Activated naive CD4-positive, alpha-beta T cell treated with anti-CD3 and anti-CD28 coated beads, Interleukin-2, amount 10 ng/mL, durations not matched to agents 7 days and 5 days (primary cell): Measurements from ENCODE around the gene UBASH3B.

Source experiments
- CTCF ChIA-PET: fragments of 350-600 bp; sonication (Branson Sonifier 250); formaldehyde crosslinking; loops from one replicate; lab custom pipeline; 2021; ENCODE audit warnings: antibody characterized with exemption; lab: Charles Lee
- DNase-seq: peaks from one replicate; pipeline ENCODE4 v3.0.0-alpha.2; 2020
- H3K27ac Mint-ChIP-seq: one replicate; pipeline ENCODE4 v1.8.0; 2021; ENCODE audit warnings: mild to moderate bottlenecking, moderate library complexity, mixed read lengths
- H3K27me3 Mint-ChIP-seq: one replicate; pipeline ENCODE4 v1.8.0; 2021; ENCODE audit warnings: mild to moderate bottlenecking, mixed read lengths
- H3K36me3 Mint-ChIP-seq: one replicate; pipeline ENCODE4 v1.8.0; 2021; ENCODE audit warnings: mixed read lengths
- H3K4me1 Mint-ChIP-seq: one replicate; pipeline ENCODE4 v1.8.0; 2021; ENCODE audit warnings: mixed read lengths
- H3K4me3 Mint-ChIP-seq: one replicate; pipeline ENCODE4 v1.8.0; 2021; ENCODE audit warnings: mild to moderate bottlenecking, moderate library complexity, mixed read lengths
- H3K9me3 Mint-ChIP-seq: one replicate; pipeline ENCODE4 v1.8.0; 2021; ENCODE audit warnings: mixed read lengths

Gene UBASH3B

DNA sequence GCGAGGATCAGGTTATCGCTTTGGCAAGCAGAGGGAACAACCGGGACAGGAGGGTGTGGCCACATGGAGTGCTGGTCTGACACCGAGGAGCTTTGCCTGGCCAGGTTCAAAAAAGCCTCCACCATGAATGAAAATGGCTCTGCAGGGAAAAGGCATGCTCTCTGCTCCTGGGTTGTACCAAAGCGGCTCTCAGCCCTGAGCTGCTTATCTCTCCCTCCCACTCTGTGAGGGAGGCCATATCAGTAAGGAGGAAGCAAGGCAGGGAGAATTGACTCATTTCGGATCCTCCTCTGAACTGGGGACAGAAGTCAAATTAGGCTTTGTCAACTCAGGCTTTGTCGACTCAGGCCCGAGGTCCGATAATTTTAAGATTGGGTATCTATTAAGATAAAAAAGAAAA, 99.9 kb downstream of the UBASH3B start:
- Mint-ChIP-seq H3K27me3 (peaks cover 7% of the 10 kb centered on the region), H3K4me1 (peaks cover 35% of the 10 kb centered on the region), H3K4me3 (no peak overlapping the region), H3K36me3 (peaks cover 2% of the 10 kb centered on the region), H3K27ac (no peak overlapping the region), H3K9me3 (no peaks in the 10 kb centered on the region)
- CTCF ChIA-PET: interaction anchor here (0.7 to 7.3 kb wide), 33 partner anchors 10 to 176 kb away, joined by 3 to 97 read pairs (median 8); partner anchors contain the start of gene UBASH3B
- DNase-seq: no peak

GRCh38 chr11:122755941-122756340, 100.4 kb downstream of the UBASH3B start:
- Mint-ChIP-seq H3K36me3 (peaks cover 2% of the 10 kb centered on the region), H3K4me3 (no peak overlapping the region), H3K27ac (no peak overlapping the region), H3K27me3 (peaks cover 7% of the 10 kb centered on the region), H3K9me3 (no peaks in the 10 kb centered on the region), H3K4me1 (peaks cover 34% of the 10 kb centered on the region)
- no peak for DNase-seq
- CTCF ChIA-PET: interaction anchor here (0.8 to 7.3 kb wide), 27 partner anchors 10 to 176 kb away, joined by 3 to 97 read pairs (median 8); partner anchors contain the start of gene UBASH3B

DNA sequence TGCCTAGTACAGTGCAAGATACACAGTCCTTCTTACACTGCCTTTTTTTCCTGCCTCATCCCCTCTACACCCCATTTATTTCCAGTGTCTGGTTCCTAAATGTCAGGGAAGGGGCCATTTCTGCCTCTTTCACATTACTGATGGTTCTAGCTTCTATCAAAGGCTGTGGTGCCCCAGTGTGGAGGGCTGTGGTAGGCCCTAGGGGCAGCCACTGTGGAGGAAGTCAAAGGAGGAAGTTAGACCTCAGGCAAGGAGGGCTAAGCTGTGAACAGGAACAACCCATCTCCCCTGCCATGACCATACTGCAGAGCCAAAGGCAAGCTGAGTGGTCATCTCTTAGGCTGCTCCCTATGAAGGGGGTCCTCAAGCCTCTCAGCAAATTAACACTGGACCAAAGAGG, 100.9 kb downstream of the UBASH3B start:
- peaks cover 4% of the 10 kb centered on the region for H3K27me3 Mint-ChIP-seq
- CTCF ChIA-PET: interaction anchor here (0.8 to 7.3 kb wide), 25 partner anchors 9 to 177 kb away, joined by 3 to 97 read pairs (median 8); partner anchors contain the start of gene UBASH3B
- no peak overlapping the region for H3K27ac Mint-ChIP-seq
- H3K36me3 Mint-ChIP-seq: peaks cover 2% of the 10 kb centered on the region
- H3K9me3 Mint-ChIP-seq: no peaks in the 10 kb centered on the region
- H3K4me1 Mint-ChIP-seq: peaks cover 34% of the 10 kb centered on the region
- peak; percentile 71 for DNase-seq
- H3K4me3 Mint-ChIP-seq: no peak overlapping the region

DNA sequence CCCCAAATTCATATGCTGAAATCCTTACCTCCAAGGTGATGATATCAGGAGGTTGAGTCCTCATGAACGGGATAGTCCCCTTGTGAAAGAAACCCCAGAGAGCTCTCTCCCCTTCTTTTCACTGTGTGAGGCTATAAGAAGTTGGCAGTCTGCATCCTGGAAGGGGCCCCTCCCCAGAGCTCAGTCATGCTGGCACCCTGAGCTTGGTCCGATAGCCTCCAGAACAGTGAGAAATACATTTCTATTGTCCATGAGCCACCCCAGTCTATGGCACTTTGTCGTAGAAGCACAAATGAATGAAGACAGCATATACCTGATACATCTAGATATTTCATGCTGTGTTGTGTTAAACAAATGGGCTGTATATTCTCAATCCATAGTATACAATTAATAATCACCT, 101.7 kb downstream of the UBASH3B start:
- H3K27me3 Mint-ChIP-seq: peaks cover 4% of the 10 kb centered on the region
- CTCF ChIA-PET: interaction anchor here (0.8 to 7.3 kb wide), 13 partner anchors 12 to 160 kb away, joined by 3 to 97 read pairs (median 20); partner anchors contain the start of gene UBASH3B
- H3K4me1 Mint-ChIP-seq: peaks cover 29% of the 10 kb centered on the region
- no peak for DNase-seq
- no peak overlapping the region for H3K4me3 Mint-ChIP-seq
- peaks cover 2% of the 10 kb centered on the region for H3K36me3 Mint-ChIP-seq
- no peaks in the 10 kb centered on the region for H3K9me3 Mint-ChIP-seq
- no peak overlapping the region for H3K27ac Mint-ChIP-seq

GRCh38 chr11:122758339-122758738, 102.8 kb downstream of the UBASH3B start:
- H3K4me1 Mint-ChIP-seq: peaks cover 28% of the 10 kb centered on the region

DNA sequence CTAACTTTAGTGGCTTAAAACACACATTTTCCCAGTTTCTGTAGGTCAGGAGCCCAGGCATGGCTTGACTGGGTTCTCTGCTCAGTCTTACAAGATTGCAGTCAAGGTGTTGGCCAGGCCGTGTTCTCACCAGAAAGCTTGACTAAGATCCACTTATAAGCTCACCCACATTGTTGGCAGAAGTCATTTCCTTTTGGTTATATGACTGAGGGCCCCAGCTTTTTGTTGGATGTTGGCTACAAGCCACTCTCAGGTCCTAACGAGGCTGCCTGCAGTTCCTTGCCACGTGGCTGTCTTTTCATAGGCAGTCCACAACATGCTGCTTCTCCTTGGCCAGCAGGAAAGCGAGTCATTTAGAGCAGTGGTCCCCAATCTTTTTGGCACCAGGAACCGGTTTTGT, 103.5 kb downstream of the UBASH3B start:
- peaks cover 2% of the 10 kb centered on the region for H3K36me3 Mint-ChIP-seq
- DNase-seq: no peak
- no peaks in the 10 kb centered on the region for H3K9me3 Mint-ChIP-seq
- no peak overlapping the region for H3K4me3 Mint-ChIP-seq
- H3K4me1 Mint-ChIP-seq: peaks cover 28% of the 10 kb centered on the region
- H3K27me3 Mint-ChIP-seq: peaks cover 4% of the 10 kb centered on the region
- no peak overlapping the region for H3K27ac Mint-ChIP-seq
- CTCF ChIA-PET: interaction anchor here (1.0 to 7.3 kb wide), 9 partner anchors 11 to 178 kb away, joined by 3 to 93 read pairs (median 6); partner anchors contain the start of gene UBASH3B

More at GRCh38 chr11:122758339-122758738, 102.8 kb downstream of the UBASH3B start:
- peaks cover 4% of the 10 kb centered on the region for H3K27me3 Mint-ChIP-seq
- H3K4me3 Mint-ChIP-seq: no peak overlapping the region
- peaks cover 2% of the 10 kb centered on the region for H3K36me3 Mint-ChIP-seq
- H3K9me3 Mint-ChIP-seq: no peaks in the 10 kb centered on the region
- H3K27ac Mint-ChIP-seq: no peak overlapping the region
- no peak for DNase-seq
- CTCF ChIA-PET: interaction anchor here (0.9 to 7.3 kb wide), 11 partner anchors 10 to 177 kb away, joined by 3 to 93 read pairs (median 4); partner anchors contain the start of gene UBASH3B

GRCh38 chr11:122763108-122763507, 107.6 kb downstream of the UBASH3B start:
- Mint-ChIP-seq H3K4me3 (no peak overlapping the region), H3K27me3 (no peaks in the 10 kb centered on the region), H3K9me3 (no peaks in the 10 kb centered on the region), H3K4me1 (peaks cover 7% of the 10 kb centered on the region), H3K36me3 (no peaks in the 10 kb centered on the region), H3K27ac (no peak overlapping the region)
- no peak for DNase-seq
- CTCF ChIA-PET: interaction anchor here (0.6 kb wide), 1 partner anchor 134 kb away, joined by 4 read pairs; no protein-coding TSS in a partner anchor

GRCh38 chr11:122764371-122765090, 109.0 kb downstream of the UBASH3B start:
- Mint-ChIP-seq H3K36me3 (no peaks in the 10 kb centered on the region), H3K27ac (no peak overlapping the region), H3K4me3 (no peak overlapping the region), H3K9me3 (no peaks in the 10 kb centered on the region), H3K27me3 (no peaks in the 10 kb centered on the region), H3K4me1 (peaks cover 3% of the 10 kb centered on the region)
- DNase-seq: no peak
- CTCF ChIA-PET: interaction anchor here (1.8 to 3.1 kb wide), 2 partner anchors 9 to 16 kb away, joined by 5 to 11 read pairs; no protein-coding TSS in a partner anchor

GRCh38 chr11:122765487-122766131, 110.1 kb downstream of the UBASH3B start:
- H3K4me3 Mint-ChIP-seq: no peak overlapping the region
- DNase-seq: no peak
- no peaks in the 10 kb centered on the region for H3K4me1 Mint-ChIP-seq
- no peak overlapping the region for H3K27ac Mint-ChIP-seq
- CTCF ChIA-PET: interaction anchor here (0.9 to 3.1 kb wide), 3 partner anchors 10 to 19 kb away, joined by 3 to 11 read pairs (median 5); no protein-coding TSS in a partner anchor
- no peaks in the 10 kb centered on the region for H3K36me3 Mint-ChIP-seq
- H3K27me3 Mint-ChIP-seq: no peaks in the 10 kb centered on the region
- H3K9me3 Mint-ChIP-seq: no peaks in the 10 kb centered on the region

DNA sequence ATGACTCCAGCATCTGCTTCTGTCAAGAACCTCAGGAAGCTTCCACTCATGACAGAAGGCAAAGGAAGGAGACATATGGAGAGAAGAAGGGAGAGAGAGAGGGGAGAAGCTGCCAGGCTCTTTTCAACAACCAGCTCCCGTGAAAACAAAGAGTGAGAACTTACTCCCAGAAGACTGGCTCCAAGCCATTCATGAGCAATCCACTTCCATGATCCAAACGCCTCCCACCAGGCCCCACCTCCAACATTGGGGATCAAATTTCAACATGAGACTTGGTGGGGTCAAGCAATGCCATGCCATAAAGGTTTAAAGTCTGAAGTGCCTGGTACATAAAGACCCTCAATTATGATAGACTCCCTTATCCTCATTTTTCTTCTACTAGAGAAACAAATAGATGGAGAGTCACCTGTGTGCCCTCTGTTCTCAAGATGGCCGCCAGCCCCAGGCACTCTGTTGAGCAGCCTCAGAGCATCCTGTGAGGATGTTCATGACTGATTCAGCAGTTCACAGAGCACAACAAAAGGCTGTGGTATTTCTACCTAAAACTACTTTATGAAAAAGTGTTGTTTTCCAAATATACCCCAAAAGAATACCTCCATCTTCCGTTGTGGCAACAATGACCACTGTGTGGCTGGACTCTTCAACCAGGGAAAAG, 113.7 kb downstream of the UBASH3B start:
- no peaks in the 10 kb centered on the region for H3K4me1 Mint-ChIP-seq
- peaks cover 8% of the 10 kb centered on the region for H3K27me3 Mint-ChIP-seq
- DNase-seq: no peak
- no peaks in the 10 kb centered on the region for H3K36me3 Mint-ChIP-seq
- CTCF ChIA-PET: interaction anchor here (0.9 to 1.6 kb wide), 4 partner anchors 11 to 141 kb away, joined by 3 to 5 read pairs (median 4); no protein-coding TSS in a partner anchor
- H3K9me3 Mint-ChIP-seq: no peaks in the 10 kb centered on the region
- H3K27ac Mint-ChIP-seq: no peak overlapping the region
- no peak overlapping the region for H3K4me3 Mint-ChIP-seq

GRCh38 chr11:122772945-122773344, 117.4 kb downstream of the UBASH3B start:
- CTCF ChIA-PET: interaction anchor here (2.0 kb wide), 1 partner anchor 8 kb away, joined by 9 read pairs; no protein-coding TSS in a partner anchor
- peaks cover 3% of the 10 kb centered on the region for H3K4me1 Mint-ChIP-seq
- DNase-seq: no peak
- no peaks in the 10 kb centered on the region for H3K36me3 Mint-ChIP-seq
- peaks cover 12% of the 10 kb centered on the region for H3K27me3 Mint-ChIP-seq
- H3K9me3 Mint-ChIP-seq: no peaks in the 10 kb centered on the region
- no peak overlapping the region for H3K4me3 Mint-ChIP-seq
- no peak overlapping the region for H3K27ac Mint-ChIP-seq

- Mint-ChIP-seq H3K36me3 (no peaks in the 10 kb centered on the region), H3K4me1 (peaks cover 3% of the 10 kb centered on the region), H3K27ac (no peak overlapping the region), H3K9me3 (no peaks in the 10 kb centered on the region), H3K4me3 (no peak overlapping the region), H3K27me3 (peaks cover 12% of the 10 kb centered on the region)
- DNase-seq: no peak
- CTCF ChIA-PET: interaction anchor here (1.2 kb wide), 1 partner anchor 19 kb away, joined by 4 read pairs; no protein-coding TSS in a partner anchor
Observed at GRCh38 chr11:122773781-122774266, 118.3 kb downstream of the UBASH3B start.

GRCh38 chr11:122775675-122776271, 120.3 kb downstream of the UBASH3B start:
- CTCF ChIA-PET: interaction anchor here (1.3 kb wide), 1 partner anchor 143 kb away, joined by 3 read pairs; no protein-coding TSS in a partner anchor
- Mint-ChIP-seq H3K36me3 (no peaks in the 10 kb centered on the region), H3K4me1 (peaks cover 3% of the 10 kb centered on the region), H3K9me3 (no peaks in the 10 kb centered on the region), H3K27ac (no peak overlapping the region), H3K27me3 (peaks cover 12% of the 10 kb centered on the region), H3K4me3 (no peak overlapping the region)
- DNase-seq: no peak
